Activated CD8-positive, alpha-beta memory T cell treated with anti-CD3 and anti-CD28 coated beads, Interleukin-2, amount 50 U/mL, for 24 hours (primary cell): ENCODE data around the gene USP20.

ENCODE experiments used
- DNase-seq: peaks from one replicate; pipeline ENCODE4 v3.0.0-alpha.2; 2020; ENCODE audit errors: extremely low read depth

The USP20 gene

GRCh38 chr9:129918296-129918950 is 83.2 kb downstream of the USP20 start:
- DNase-seq = no peak

GRCh38 chr9:129919277-129919676 is 84.0 kb downstream of the USP20 start:
- no peak for DNase-seq

- no peak for DNase-seq
Observed at GRCh38 chr9:129919841-129920240, 84.6 kb downstream of the USP20 start.

GRCh38 chr9:129921905-129922304 is 86.6 kb downstream of the USP20 start:
- no peak for DNase-seq

GRCh38 chr9:129923589-129923988 is 88.3 kb downstream of the USP20 start:
- DNase-seq = no peak

- no peak for DNase-seq
Observed at GRCh38 chr9:129929496-129930125, 94.4 kb downstream of the USP20 start.

- DNase-seq = no peak
Observed at GRCh38 chr9:129930743-129931142, 95.5 kb downstream of the USP20 start.
